AG04450 (cell line): ENCODE results near the gene TFG. TPM values are rescaled to one million over a fixed set of nuclear protein-coding genes. Genes with fewer than 3 reads are reported as not detected.

Experiments used
- CTCF ChIA-PET: fragments of 300-600, 350-600 bp; formaldehyde crosslinking; extraction: SDS; loops from one replicate; lab custom pipeline; 2022; ENCODE audit warnings: antibody characterized with exemption, inconsistent platforms; lab: Charles Lee
- POLR2A ChIA-PET: fragments of 350-600 bp; formaldehyde crosslinking; extraction: SDS; loops from one replicate; lab custom pipeline; 2021; ENCODE audit warnings: antibody characterized with exemption, inconsistent platforms; lab: Yijun Ruan, JAX
- DNase-seq: peaks from one replicate; pipeline ENCODE4 v3.0.0-alpha.2; 2011; ENCODE audit warnings: low read depth, low spot score
- H3K27ac ChIP-seq: one replicate; pipeline ENCODE4 v1.5.1; 2012; ENCODE audit warnings: low read depth, low read length, control low read depth
- H3K27me3 ChIP-seq: one replicate; pipeline ENCODE4 v1.6.0; 2012; ENCODE audit warnings: low read length; ENCODE audit not compliant: control insufficient read depth, insufficient read depth
- H3K4me3 ChIP-seq: 2 replicates; pipeline ENCODE4 v1.5.1; 2011; ENCODE audit warnings: mild to moderate bottlenecking, low read depth, low read length, control low read depth
- H3K9me3 ChIP-seq: 2 replicates; pipeline ENCODE4 v1.5.1; 2012; ENCODE audit warnings: low read length; ENCODE audit not compliant: control insufficient read depth, insufficient read depth
- CTCF ChIP-seq: IDR thresholded peaks from 2 replicates; pipeline ENCODE4 v1.5.1; 2011; ENCODE audit warnings: low read depth, low read length, control low read depth, inconsistent platforms
- polyA plus RNA-seq: library from polyadenylated mRNA; depleted of rRNA; stranded (reverse); fragments of >200 nt; gene quantifications from 2 replicates; pipeline ENCODE4 v1.2.3, GENCODE V29; 2011

Gene TFG
- polyA plus RNA-seq, 1 experiment = 99.8 TPM

GRCh38 chr3:100700708-100701107 is 8.6 kb upstream of the TFG start:
- peaks cover 14% of the 10 kb centered on the region for H3K27me3 ChIP-seq
- no peak for TF ChIP-seq CTCF
- ChIA-PET POLR2A (no interaction called here), CTCF (no interaction called here)
- no peak overlapping the region for H3K4me3 ChIP-seq
- no peak overlapping the region for H3K27ac ChIP-seq
- H3K9me3 ChIP-seq = no peaks in the 10 kb centered on the region
- DNase-seq = no peak

GRCh38 chr3:100702082-100702979 is 7.0 kb upstream of the TFG start:
- CTCF ChIA-PET = interaction anchor here (1.5 kb wide), 1 partner anchor 240 kb away, joined by 4 read pairs; no protein-coding TSS in a partner anchor

GRCh38 chr3:100702980-100703345 is 6.3 kb upstream of the TFG start:
- ChIA-PET CTCF (interaction anchor here (0.6 to 1.5 kb wide), 2 partner anchors 240 to 299 kb away, joined by 4 read pairs; no protein-coding TSS in a partner anchor), POLR2A (interaction anchor here (1.1 kb wide), 1 partner anchor 210 kb away, joined by 3 read pairs; the partner anchor contains the start of gene TMEM45A)
- Histone ChIP-seq H3K4me3 (no peak overlapping the region), H3K9me3 (no peaks in the 10 kb centered on the region), H3K27me3 (peaks cover 6% of the 10 kb centered on the region), H3K27ac (no peak overlapping the region)
- TF ChIP-seq CTCF = no peak
- DNase-seq = no peak

More at GRCh38 chr3:100702082-100702979, 7.0 kb upstream of the TFG start:
- Histone ChIP-seq H3K27me3 (peaks cover 9% of the 10 kb centered on the region), H3K4me3 (no peak overlapping the region), H3K27ac (no peak overlapping the region), H3K9me3 (no peaks in the 10 kb centered on the region)
- DNase-seq = no peak
- no peak for TF ChIP-seq CTCF
- POLR2A ChIA-PET = interaction anchor here (1.1 kb wide), 1 partner anchor 210 kb away, joined by 3 read pairs; the partner anchor contains the start of gene TMEM45A

GRCh38 chr3:100703865-100704264 is 5.4 kb upstream of the TFG start:
- H3K9me3 ChIP-seq = no peaks in the 10 kb centered on the region
- H3K27ac ChIP-seq = no peak overlapping the region
- TF ChIP-seq CTCF = no peak
- H3K27me3 ChIP-seq = no peaks in the 10 kb centered on the region
- no peak for DNase-seq
- POLR2A ChIA-PET = interaction anchor here (1.1 kb wide), 1 partner anchor 211 kb away, joined by 3 read pairs; the partner anchor contains the start of gene TMEM45A
- CTCF ChIA-PET = interaction anchor here (0.8 to 1.5 kb wide), 2 partner anchors 241 to 872 kb away, joined by 4 to 5 read pairs; no protein-coding TSS in a partner anchor
- H3K4me3 ChIP-seq = no peak overlapping the region

GRCh38 chr3:100706365-100706764 is 2.9 kb upstream of the TFG start:
- Histone ChIP-seq H3K27me3 (no peaks in the 10 kb centered on the region), H3K9me3 (no peaks in the 10 kb centered on the region; the same call in 1 of the 2 replicates), H3K4me3 (no peak overlapping the region), H3K27ac (no peak overlapping the region)
- POLR2A ChIA-PET = no interaction called here
- CTCF ChIA-PET = interaction anchor here (0.9 kb wide), 1 partner anchor 243 kb away, joined by 6 read pairs; no protein-coding TSS in a partner anchor
- TF ChIP-seq CTCF = no peak
- no peak for DNase-seq
